OCI-LY3 (cell line): Measurements from ENCODE around the gene ARIH1.
A peak's percentile ranks its signal among the peaks of the same experiment; 100 is the strongest.

Source experiments
- H2AFZ ChIP-seq: fragments of 200-600, 300-600 bp; shearing (Covaris generic); 2 replicates; pipeline ENCODE4 v1.6.0; 2014; ENCODE audit warnings: antibody characterized with exemption, low read depth, low read length
- H3K27ac ChIP-seq: fragments of 200-600, 300-600 bp; sonication (generic); 2 replicates; pipeline ENCODE4 v1.5.1; 2014; ENCODE audit warnings: mild to moderate bottlenecking, low read length, moderate library complexity, mixed read lengths
- H3K27me3 ChIP-seq: fragments of 200-600, 300-600 bp; sonication (generic); 2 replicates; pipeline ENCODE4 v1.6.1; 2014; ENCODE audit warnings: low read depth, low read length, mixed read lengths
- H3K36me3 ChIP-seq: fragments of 200-600, 300-600 bp; sonication (generic); replicated peaks from 2 replicates; pipeline ENCODE3; 2014; ENCODE audit warnings: low read depth, low read length, mixed read lengths
- H3K4me1 ChIP-seq: fragments of 300-600, 200-600 bp; sonication (generic); 2 replicates; pipeline ENCODE4 v1.6.1; 2014; ENCODE audit warnings: low read length, mixed read lengths
- H3K4me2 ChIP-seq: fragments of 200-600, 300-600 bp; sonication (generic); 2 replicates; pipeline ENCODE4 v1.6.1; 2014; ENCODE audit warnings: low read length, mixed read lengths
- H3K4me3 ChIP-seq: fragments of 300-600, 200-600 bp; sonication (generic); 2 replicates; pipeline ENCODE4 v1.5.1; 2014; ENCODE audit warnings: antibody characterized with exemption, mild to moderate bottlenecking, low read length, moderate library complexity
- H3K79me2 ChIP-seq: fragments of 300-600, 200-600 bp; shearing (Covaris generic); 2 replicates; pipeline ENCODE4 v1.6.1; 2014; ENCODE audit warnings: mild to moderate bottlenecking, low read length, mixed read lengths
- H3K9ac ChIP-seq: fragments of 300-600, 200-600 bp; shearing (Covaris generic); 2 replicates; pipeline ENCODE4 v1.6.0; 2014; ENCODE audit warnings: mild to moderate bottlenecking, low read length, moderate library complexity
- H3K9me3 ChIP-seq: fragments of 200-600, 300-600 bp; shearing (Covaris generic); 2 replicates; pipeline ENCODE4 v1.6.1; 2014; ENCODE audit warnings: low read length, mixed read lengths; ENCODE audit not compliant: insufficient read depth
- H4K20me1 ChIP-seq: fragments of 200-600, 300-600 bp; sonication (generic); 2 replicates; pipeline ENCODE4 v1.6.1; 2016; ENCODE audit warnings: low read length, mixed read lengths; ENCODE audit not compliant: insufficient read depth
- EZH2phosphoT487 ChIP-seq: fragments of 200-600 bp; shearing (Covaris generic); IDR thresholded peaks from 2 replicates; pipeline ENCODE4 v1.6.1; 2018; ENCODE audit warnings: antibody characterized with exemption, mixed run types, low read depth
- TF ChIP-seq, protein P1 (sequence below): fragments of 200-600, 300-600 bp; sonication (generic); IDR thresholded peaks from 2 replicates; pipeline ENCODE4 v1.5.1; 2014; ENCODE audit warnings: antibody characterized with exemption, low read length, low read depth

ARIH1 gene

GRCh38 chr15:72511536-72511935 is 37.4 kb downstream of the ARIH1 start:
- peaks cover 22% of the 10 kb centered on the region for H3K36me3 ChIP-seq
- H4K20me1 ChIP-seq = peaks cover 63% of the 10 kb centered on the region
- H2AFZ ChIP-seq = no peak overlapping the region
- no peak overlapping the region for H3K27ac ChIP-seq
- H3K9me3 ChIP-seq = peaks cover 10% of the 10 kb centered on the region; the same call in 1 of the 2 replicates
- no peak for TF ChIP-seq EZH2phosphoT487
- TF ChIP-seq, protein P1, sequence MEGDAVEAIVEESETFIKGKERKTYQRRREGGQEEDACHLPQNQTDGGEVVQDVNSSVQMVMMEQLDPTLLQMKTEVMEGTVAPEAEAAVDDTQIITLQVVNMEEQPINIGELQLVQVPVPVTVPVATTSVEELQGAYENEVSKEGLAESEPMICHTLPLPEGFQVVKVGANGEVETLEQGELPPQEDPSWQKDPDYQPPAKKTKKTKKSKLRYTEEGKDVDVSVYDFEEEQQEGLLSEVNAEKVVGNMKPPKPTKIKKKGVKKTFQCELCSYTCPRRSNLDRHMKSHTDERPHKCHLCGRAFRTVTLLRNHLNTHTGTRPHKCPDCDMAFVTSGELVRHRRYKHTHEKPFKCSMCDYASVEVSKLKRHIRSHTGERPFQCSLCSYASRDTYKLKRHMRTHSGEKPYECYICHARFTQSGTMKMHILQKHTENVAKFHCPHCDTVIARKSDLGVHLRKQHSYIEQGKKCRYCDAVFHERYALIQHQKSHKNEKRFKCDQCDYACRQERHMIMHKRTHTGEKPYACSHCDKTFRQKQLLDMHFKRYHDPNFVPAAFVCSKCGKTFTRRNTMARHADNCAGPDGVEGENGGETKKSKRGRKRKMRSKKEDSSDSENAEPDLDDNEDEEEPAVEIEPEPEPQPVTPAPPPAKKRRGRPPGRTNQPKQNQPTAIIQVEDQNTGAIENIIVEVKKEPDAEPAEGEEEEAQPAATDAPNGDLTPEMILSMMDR = no peak
- H3K4me2 ChIP-seq = no peak overlapping the region
- peaks cover 97% of the 10 kb centered on the region for H3K79me2 ChIP-seq
- H3K9ac ChIP-seq = no peak overlapping the region
- no peaks in the 10 kb centered on the region for H3K27me3 ChIP-seq
- no peak overlapping the region for H3K4me3 ChIP-seq
- H3K4me1 ChIP-seq = peaks cover 6% of the 10 kb centered on the region

DNA sequence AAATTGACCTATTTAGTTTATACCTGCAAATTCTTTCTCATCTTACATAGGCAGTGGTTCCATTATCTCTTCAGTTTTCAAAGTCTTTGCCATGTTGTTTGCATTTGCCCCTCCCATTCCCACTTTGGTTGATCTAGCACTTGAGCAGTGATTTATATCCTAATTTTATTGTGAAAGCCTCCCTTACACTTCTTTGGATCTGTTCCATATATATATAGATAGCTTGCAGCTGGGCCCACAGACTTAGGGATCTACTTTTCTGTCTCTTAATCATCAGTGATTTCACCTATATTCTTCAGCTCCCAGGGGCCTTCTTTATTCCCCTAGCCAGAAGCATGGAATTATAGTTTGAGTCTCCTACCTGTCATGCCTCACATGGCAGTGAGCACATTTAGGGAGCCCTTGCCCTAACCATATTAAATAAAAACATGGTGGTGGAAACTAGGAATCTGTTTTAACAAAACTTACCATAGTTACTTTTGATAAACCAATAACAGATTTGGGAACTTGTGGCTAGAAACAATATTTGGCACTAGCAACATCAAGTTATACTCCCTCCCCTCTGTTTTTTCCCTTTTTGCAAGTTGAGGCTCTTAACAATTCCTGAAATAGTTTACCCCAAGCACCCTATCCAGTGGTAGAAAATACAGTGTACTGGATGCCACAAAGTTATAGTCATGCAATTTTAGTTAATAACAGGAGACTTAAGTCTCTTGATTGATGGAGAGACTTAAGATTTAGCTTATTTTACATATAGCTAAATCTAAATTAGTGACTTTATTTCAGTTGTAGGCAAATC is 41.7 kb downstream of the ARIH1 start:
- no peak overlapping the region for H3K9ac ChIP-seq
- no peak for TF ChIP-seq EZH2phosphoT487
- TF ChIP-seq, protein P1 = no peak

DNA sequence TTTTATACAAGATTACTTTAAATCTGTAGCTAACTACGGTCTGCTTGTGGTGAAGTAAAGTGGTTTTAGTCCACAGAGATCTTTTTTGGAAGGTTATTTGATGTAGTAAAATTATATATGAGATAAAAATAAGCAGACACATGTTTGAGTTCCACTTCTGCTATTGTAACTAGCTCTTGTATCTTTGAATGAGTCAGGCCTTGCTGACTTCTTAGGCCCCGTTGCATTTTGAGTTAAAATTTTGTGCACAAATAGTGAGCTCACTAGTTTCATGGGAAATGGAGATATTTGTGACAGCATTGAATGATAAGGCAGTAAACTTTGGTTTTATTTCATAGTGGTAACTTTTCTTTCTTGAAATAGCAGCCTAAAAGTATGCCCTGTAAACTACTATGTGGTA is 42.6 kb downstream of the ARIH1 start:
- peaks cover 91% of the 10 kb centered on the region for H3K79me2 ChIP-seq
- peak overlapping the region; percentile 63 for H3K27ac ChIP-seq
- H2AFZ ChIP-seq = no peak overlapping the region
- H3K36me3 ChIP-seq = peaks cover 33% of the 10 kb centered on the region
- peaks cover 36% of the 10 kb centered on the region for H4K20me1 ChIP-seq
- no peaks in the 10 kb centered on the region for H3K27me3 ChIP-seq
- H3K4me3 ChIP-seq = peak overlapping the region; percentile 17
- peak overlapping the region; percentile 41 for H3K4me2 ChIP-seq
- no peak overlapping the region for H3K9ac ChIP-seq
- H3K9me3 ChIP-seq = peaks cover 10% of the 10 kb centered on the region; the same call in 1 of the 2 replicates
- TF ChIP-seq, protein P1 = no peak
- TF ChIP-seq EZH2phosphoT487 = no peak
- H3K4me1 ChIP-seq = peaks cover 22% of the 10 kb centered on the region

More for the DNA sequence above, 41.7 kb downstream of the ARIH1 start:
- peaks cover 10% of the 10 kb centered on the region; the same call in 1 of the 2 replicates for H3K9me3 ChIP-seq
- no peak overlapping the region for H3K4me3 ChIP-seq
- peaks cover 22% of the 10 kb centered on the region for H3K4me1 ChIP-seq
- H3K27me3 ChIP-seq = no peaks in the 10 kb centered on the region
- H2AFZ ChIP-seq = no peak overlapping the region
- peaks cover 33% of the 10 kb centered on the region for H3K36me3 ChIP-seq
- H4K20me1 ChIP-seq = peaks cover 45% of the 10 kb centered on the region
- no peak overlapping the region for H3K4me2 ChIP-seq
- peak overlapping the region; percentile 63 for H3K27ac ChIP-seq
- H3K79me2 ChIP-seq = peaks cover 91% of the 10 kb centered on the region

- TF ChIP-seq, protein P1 = no peak
- no peak for TF ChIP-seq EZH2phosphoT487
- peaks cover 15% of the 10 kb centered on the region for H3K4me1 ChIP-seq
- H3K79me2 ChIP-seq = peaks cover 78% of the 10 kb centered on the region
- H3K9me3 ChIP-seq = no peaks in the 10 kb centered on the region
- peaks cover 25% of the 10 kb centered on the region for H3K36me3 ChIP-seq
- no peak overlapping the region for H3K4me2 ChIP-seq
- no peaks in the 10 kb centered on the region for H3K27me3 ChIP-seq
- no peak overlapping the region for H3K9ac ChIP-seq
- no peak overlapping the region for H3K27ac ChIP-seq
- H2AFZ ChIP-seq = no peak overlapping the region
- peaks cover 13% of the 10 kb centered on the region for H4K20me1 ChIP-seq
- H3K4me3 ChIP-seq = no peak overlapping the region
Observed at GRCh38 chr15:72521682-72522081, 47.6 kb downstream of the ARIH1 start.
